Bronchial epithelial cell (primary cell): ENCODE results near the gene ATXN10. TPM values are rescaled to one million over a fixed set of nuclear protein-coding genes. Genes with fewer than 3 reads are reported as not detected.

Experiments
- DNase-seq: peaks from one replicate; pipeline ENCODE4 v3.0.0-alpha.2; 2010; ENCODE audit warnings: low read depth
- FAIRE-seq: peaks from 2 replicates; lab custom pipeline; 2011; peaks lifted over from hg19 to GRCh38; lab: Jason Lieb, UNC
- H3K27me3 ChIP-seq: 2 replicates; pipeline ENCODE4 v1.5.1; 2011; ENCODE audit warnings: low read length; ENCODE audit not compliant: control insufficient read depth, insufficient read depth
- H3K36me3 ChIP-seq: 2 replicates; pipeline ENCODE4 v1.5.1; 2011; ENCODE audit warnings: low read length; ENCODE audit not compliant: control insufficient read depth, insufficient read depth
- H3K4me3 ChIP-seq: 2 replicates; pipeline ENCODE4 v1.5.1; 2011; ENCODE audit warnings: mild to moderate bottlenecking, low read depth, low read length, control low read depth
- CTCF ChIP-seq: IDR thresholded peaks from 2 replicates; pipeline ENCODE4 v1.5.1; 2011; ENCODE audit warnings: mild to moderate bottlenecking, moderate library complexity, low read length, control low read depth, inconsistent platforms; ENCODE audit not compliant: insufficient read depth, severe bottlenecking
- total RNA-seq: library from RNA; depleted of rRNA; stranded (reverse); fragments of >200 nt; gene quantifications from 2 replicates; pipeline ENCODE4 v1.2.1, GENCODE V29; 2014

Gene ATXN10
- total RNA-seq, 1 donor from 2014 or later, result 81.9 TPM

GRCh38 chr22:45689211-45689610 is 17.6 kb downstream of the ATXN10 start:
- TF ChIP-seq CTCF, result no peak
- DNase-seq, result no peak
- H3K4me3 ChIP-seq, result no peak overlapping the region
- no peaks in the 10 kb centered on the region for H3K27me3 ChIP-seq
- FAIRE-seq, result peak; percentile 94
- H3K36me3 ChIP-seq, result peaks cover 4% of the 10 kb centered on the region

DNA sequence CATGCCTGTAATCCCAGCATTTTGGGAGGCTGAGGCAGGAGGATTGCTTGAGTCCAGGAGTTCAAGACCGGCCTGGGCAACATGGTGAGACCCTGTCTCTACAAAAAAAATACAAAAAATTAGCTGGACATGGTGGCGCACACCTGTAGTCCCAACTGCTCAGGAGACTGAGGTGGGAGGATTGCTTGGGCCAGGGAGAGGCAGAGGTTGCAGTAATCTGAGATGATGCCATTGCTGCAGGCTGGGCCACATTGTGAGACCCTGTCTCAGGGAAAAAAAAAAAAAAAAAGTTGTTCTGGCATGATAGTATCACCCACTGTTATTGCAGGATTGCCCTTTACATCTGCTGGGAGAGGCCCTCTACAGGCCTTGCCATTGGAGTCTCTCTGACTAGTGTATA is 18.4 kb downstream of the ATXN10 start:
- Histone ChIP-seq H3K4me3 (no peak overlapping the region), H3K27me3 (no peaks in the 10 kb centered on the region), H3K36me3 (peaks cover 4% of the 10 kb centered on the region)
- no peak for TF ChIP-seq CTCF
- FAIRE-seq, result no peak
- DNase-seq, result no peak

GRCh38 chr22:45692549-45692948 is 20.9 kb downstream of the ATXN10 start:
- Histone ChIP-seq H3K36me3 (peaks cover 4% of the 10 kb centered on the region), H3K27me3 (no peaks in the 10 kb centered on the region), H3K4me3 (no peak overlapping the region)
- no peak for FAIRE-seq
- no peak for TF ChIP-seq CTCF
- DNase-seq, result no peak

DNA sequence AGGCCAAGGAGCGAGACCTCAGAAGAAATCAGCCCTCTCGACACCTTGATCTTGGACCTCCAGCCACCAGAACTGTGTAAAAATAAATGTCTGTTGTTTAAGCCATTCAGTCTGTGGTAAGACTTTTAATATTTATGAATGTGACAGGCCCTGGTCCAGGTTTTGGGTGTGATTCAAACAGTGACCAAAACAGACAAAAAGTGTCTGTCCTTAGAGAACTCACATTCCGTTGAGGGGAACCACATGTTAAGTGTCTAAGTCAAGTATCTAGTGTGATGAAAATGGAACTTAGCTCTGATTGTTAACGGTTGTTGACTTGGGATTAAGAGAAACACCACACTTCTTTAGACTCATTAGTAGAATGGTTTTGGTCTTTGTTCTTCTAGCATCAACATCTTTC is 22.2 kb downstream of the ATXN10 start:
- DNase-seq (no peak), FAIRE-seq (no peak)
- Histone ChIP-seq H3K4me3 (no peak overlapping the region), H3K27me3 (no peaks in the 10 kb centered on the region), H3K36me3 (peaks cover 4% of the 10 kb centered on the region)
- TF ChIP-seq CTCF, result no peak

DNA sequence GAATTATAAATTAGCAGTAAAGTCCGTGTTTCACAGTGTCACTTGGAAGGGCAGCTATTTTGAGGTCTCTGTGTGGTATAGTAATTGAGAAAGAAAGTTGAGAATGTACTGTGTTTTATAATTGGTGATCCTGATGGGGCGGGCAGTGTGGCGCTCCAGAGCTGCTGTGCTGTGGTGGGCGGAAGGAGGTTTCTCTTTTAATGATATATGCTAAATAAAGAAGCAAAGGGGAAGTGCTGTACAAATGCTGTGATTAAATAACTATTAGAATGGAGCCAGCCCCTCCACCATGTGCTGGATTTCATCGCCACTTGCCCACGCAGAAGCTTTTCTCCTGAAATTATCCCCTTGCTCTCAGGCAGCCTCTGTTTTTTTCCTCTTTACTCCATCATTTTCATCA is 24.6 kb downstream of the ATXN10 start:
- H3K36me3 ChIP-seq, result peaks cover 7% of the 10 kb centered on the region
- no peak for FAIRE-seq

More for the DNA sequence above, 24.6 kb downstream of the ATXN10 start:
- DNase-seq, result no peak
- no peak for TF ChIP-seq CTCF
- Histone ChIP-seq H3K4me3 (no peak overlapping the region), H3K27me3 (no peaks in the 10 kb centered on the region)
